Stimulated activated CD8-positive, alpha-beta memory T cell treated with anti-CD3 and anti-CD28 coated beads, Interleukin-15, amount 100 ng/mL, for 48 hours (primary cell): ENCODE results near the gene TFB1M.
"Not testable (repeated sequence)": the region's sequence is repeated elsewhere in the genome, so short reads cannot be mapped to it uniquely, and the experiment has no call there.

Experiments used
- DNase-seq, 2 donors: peaks; one replicate each; pipeline ENCODE4 v3.0.0-alpha.2; 2020; ENCODE audit warnings: low read depth in 2 of 2

Gene TFB1M

DNA sequence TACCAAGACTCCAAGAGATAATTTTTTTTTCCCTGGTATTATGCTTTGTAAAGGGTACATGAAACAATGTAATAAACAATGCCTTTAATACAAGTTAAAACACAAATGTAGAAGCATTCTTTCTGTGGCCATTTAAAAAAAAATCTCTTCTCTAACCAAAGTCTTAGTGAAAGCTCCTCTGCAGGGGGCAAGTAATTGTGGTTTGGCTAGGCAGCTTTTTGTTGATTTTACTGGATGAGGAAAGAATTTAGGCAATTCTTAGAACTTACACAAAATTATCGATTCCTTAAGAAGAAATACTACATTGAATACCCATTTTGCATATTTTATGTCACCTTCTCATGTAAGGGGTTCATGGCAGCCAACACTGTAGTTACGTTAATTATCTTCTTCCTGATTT is 12.4 kb downstream of the TFB1M start:
- DNase-seq = no peak

DNA sequence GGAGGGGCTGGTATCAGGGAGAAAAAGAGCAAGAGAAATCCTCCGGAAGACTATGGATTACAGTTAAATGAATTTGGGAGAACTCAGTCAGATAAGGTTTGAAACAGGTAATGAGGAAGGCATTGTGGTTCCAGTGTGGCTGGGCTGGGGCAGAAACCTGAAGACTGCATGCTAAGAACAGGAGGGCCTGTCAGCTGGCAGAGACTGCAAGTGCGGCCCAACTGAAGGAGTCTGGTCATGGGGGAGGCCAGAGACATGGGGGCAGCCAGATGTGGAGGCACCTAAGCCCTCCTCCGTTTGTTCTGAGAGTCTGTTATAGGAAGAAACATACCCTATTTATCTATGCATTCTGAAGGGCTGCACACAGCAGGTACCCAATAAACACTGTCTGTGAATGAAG is 16.6 kb downstream of the TFB1M start:
- no peak for DNase-seq

GRCh38 chr6:155292711-155293110 is 21.6 kb downstream of the TFB1M start:
- no peak for DNase-seq

DNA sequence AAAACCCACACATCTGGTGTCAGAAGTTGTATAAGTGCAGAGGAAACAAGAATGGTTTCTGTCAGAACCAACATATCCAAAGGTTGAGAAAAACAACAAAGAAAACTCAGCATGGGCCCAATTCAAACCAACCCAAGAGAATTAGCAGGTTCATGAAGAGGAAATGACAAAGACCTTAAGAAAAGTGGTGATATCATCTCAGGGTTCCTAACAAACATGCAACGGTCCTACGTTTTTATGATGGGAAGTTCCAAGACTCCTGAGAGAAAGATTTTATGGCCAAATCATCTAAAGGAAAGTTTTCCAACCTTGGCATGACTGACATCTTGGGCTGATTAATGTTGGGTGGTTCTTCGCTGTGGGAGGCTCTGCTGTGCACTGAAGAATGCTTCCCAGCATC is 23.0 kb downstream of the TFB1M start:
- no peak for DNase-seq

DNA sequence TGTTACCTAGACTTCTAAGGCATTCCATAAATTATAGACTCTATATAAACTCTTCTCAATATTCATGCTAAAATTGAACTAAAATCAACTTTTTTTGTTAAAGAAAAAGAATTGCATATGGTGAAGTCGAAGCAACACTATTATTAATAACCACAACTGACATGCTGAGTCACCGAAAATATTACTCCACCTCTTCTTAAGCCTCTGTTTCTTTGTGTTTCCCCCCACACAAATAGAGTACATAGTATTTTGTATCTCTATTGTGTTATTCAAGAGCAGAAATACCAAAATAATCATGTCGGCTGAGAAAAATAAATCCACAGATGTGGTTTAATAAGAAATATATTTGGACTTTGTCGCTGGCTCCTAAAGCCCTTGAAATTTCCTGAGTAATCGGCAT is 23.8 kb downstream of the TFB1M start:
- no peak for DNase-seq

- DNase-seq = no peak
These were observed 26.5 kb downstream of the TFB1M start for GRCh38 chr6:155287762-155288161.

DNA sequence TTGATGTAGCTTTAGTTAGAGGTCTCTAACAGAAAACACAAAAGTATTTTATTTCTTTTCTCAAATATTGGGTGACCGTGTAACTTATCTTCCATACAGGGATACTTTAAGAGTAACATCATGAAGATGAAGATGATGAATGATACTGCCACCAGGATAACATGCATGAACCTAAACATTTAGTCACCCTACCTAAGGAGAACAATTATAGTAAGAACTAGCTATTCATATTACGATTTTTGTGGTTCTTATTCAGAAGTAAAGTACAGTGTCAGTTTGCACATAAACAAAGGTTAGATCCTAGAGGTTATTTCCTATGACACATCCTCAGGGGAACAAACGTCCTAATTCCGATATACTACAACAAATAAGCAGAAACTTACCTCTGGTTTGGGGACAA is 29.5 kb downstream of the TFB1M start:
- DNase-seq = no peak

GRCh38 chr6:155278319-155279049 is 35.8 kb downstream of the TFB1M start:
- DNase-seq = no peak

- no peak for DNase-seq
These were observed 37.6 kb downstream of the TFB1M start for GRCh38 chr6:155276638-155277037.

DNA sequence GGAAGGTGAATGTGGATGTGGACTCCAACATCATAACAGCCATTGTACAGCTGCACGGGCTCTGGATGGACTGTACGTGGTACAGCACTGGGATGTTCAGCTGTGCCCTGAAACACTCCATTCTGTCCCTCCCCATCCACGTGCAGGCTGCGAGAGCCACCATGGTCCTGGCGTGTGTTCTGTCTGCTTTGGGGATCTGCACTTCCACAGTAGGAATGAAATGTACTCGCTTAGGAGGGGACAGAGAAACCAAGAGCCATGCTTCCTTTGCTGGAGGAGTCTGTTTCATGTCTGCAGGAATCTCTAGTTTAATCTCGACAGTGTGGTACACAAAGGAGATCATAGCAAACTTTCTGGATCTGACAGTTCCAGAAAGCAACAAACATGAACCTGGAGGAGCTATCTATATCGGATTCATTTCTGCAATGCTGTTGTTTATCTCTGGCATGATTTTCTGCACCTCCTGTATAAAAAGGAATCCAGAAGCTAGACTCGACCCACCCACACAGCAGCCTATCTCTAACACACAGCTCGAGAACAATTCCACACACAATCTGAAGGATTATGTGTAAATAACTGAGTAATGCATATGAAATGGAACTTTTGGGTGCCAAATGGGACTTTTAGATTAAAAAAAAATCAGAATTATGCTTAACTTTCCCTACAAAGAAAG is 38.3 kb downstream of the TFB1M start:
- no peak for DNase-seq

- no peak for DNase-seq
These were observed 39.8 kb downstream of the TFB1M start for GRCh38 chr6:155274533-155274932.

GRCh38 chr6:155274106-155274505 is 40.2 kb downstream of the TFB1M start:
- no peak for DNase-seq

- DNase-seq = no peak
These were observed 40.9 kb downstream of the TFB1M start for GRCh38 chr6:155273431-155273830.

- DNase-seq = no peak
These were observed 41.7 kb downstream of the TFB1M start for GRCh38 chr6:155272353-155273232.

GRCh38 chr6:155271145-155271544 is 43.1 kb downstream of the TFB1M start:
- DNase-seq = no peak

DNA sequence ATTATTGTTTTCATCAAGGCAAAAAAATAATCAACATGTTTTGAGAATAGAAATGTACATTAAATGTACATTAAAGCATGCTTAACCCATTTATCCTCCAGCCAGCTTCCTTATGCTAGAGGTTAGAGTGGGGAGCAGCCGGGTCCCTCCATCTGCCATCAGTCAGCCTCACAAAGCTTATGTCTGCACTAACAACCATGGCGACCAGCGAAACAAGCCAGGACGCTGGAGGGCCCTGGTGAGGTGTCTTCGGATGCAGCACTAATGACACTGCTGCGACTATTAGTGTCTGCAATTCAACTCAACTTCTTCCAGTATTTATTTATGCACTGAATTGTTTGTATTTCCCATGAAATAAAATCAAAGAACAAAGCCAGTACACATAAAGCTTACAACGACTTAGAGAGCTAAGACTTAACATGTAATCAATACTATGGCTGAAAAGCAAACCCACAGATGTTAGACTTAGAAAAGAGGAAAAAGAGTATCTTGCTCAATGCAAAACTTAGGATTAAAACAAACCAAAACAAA is 43.7 kb downstream of the TFB1M start:
- no peak for DNase-seq

GRCh38 chr6:155269765-155270164 is 44.5 kb downstream of the TFB1M start:
- no peak for DNase-seq

DNA sequence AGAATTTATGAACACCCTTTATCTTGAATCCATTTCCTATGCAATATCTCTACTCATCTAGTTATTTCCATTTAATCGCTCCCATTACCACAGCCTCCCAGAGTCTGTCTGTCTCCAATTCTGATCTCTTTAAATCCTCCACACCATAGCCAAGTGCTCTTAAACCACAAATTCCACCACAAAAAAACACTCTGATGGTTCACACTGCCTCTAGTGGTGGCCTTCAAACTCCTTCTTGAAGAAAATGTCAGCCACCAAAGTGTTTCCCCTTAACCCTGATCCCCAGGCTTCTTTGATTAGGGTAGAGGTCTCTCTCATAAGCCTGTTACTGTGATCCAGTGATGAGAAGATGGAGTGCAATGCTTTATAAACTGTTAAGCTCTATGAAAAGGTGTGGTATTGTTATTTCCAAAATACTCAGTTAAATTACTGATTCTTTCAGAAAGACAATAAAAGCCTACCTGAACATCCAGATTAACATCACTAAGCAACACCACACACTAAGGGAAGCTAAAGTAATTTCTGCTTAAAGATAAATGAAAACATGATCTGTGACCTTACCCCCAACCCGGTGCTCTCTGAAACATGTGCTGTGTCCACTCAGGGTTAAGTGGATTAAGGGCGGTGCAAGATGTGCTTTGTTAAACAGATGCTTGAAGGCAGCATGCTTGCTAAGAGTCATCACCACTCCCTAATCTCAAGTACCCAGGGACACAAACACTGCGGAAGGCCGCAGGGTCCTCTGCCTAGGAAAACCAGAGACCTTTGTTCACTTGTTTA is 46.0 kb downstream of the TFB1M start:
- not testable (repeated sequence) for DNase-seq

- DNase-seq = no peak
These were observed 46.9 kb downstream of the TFB1M start for GRCh38 chr6:155267411-155267810.

GRCh38 chr6:155265843-155266535 is 48.3 kb downstream of the TFB1M start:
- no peak for DNase-seq
